ENCODE data around the gene LMNTD2. TPM values are rescaled to one million over a fixed set of nuclear protein-coding genes. Genes with fewer than 3 reads are reported as not detected.
"Not testable (repeated sequence)": the region's sequence is repeated elsewhere in the genome, so short reads cannot be mapped to it uniquely, and the experiment has no call there.

The LMNTD2 gene
- total RNA-seq, 4 donors from 2014 or later: 6.6 to 32.9 (median 14.1) TPM

DNA sequence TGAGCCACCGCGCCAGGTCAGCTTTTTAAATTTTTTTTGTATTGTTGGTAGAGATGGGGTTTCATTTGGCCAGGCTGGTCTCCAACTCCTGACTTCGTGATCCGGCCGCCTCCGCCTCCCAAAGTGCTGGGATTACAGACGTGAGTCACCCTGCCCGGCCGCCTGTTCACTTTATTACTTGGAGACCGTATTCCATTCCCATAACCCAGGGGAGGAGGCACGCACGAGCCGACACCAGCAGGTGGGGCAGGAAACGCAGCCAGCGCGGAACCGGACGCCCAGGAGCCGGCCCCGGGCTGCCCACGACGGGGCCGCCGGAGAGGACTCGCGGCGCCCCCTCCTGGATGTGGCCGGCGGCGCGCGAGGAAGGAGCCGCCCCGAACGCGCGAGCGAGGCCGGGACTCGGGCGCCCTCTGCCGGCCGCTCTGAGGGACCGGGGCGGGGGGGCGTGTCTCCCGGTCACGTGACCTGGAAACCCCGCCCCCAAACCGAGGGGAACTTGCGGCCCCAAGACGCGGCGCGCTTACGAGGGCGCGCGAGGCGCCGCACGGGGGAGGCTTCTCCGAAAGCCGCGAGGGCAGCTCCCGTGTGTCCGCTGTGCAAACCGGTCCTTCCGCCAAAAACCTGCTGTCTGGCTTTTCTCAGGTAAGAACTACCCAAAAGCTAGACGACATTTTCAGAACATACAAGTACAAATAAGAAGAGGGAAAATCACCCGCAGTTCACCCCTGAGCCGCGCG, 41.9 kb downstream of the LMNTD2 start:
- peak overlapping the region in 3 of 4 donors; percentile 16 to 25 (median 22) for H3K4me3 ChIP-seq
- peak overlapping the region; percentile 40 to 87 (median 67) for H3K27ac ChIP-seq
- no peaks in the 10 kb centered on the region for H3K27me3 ChIP-seq
- peak; percentile 77 to 96 (median 95) for DNase-seq
- H3K9me3 ChIP-seq: peaks cover 0 to 10% (median 0%) of the 10 kb centered on the region in 4 donors
- peaks cover 0 to 3% (median 0%) of the 10 kb centered on the region in 3 donors for H3K36me3 ChIP-seq
- peaks cover 0 to 8% (median 3%) of the 10 kb centered on the region in 4 donors for H3K4me1 ChIP-seq
- TF ChIP-seq, protein P1, sequence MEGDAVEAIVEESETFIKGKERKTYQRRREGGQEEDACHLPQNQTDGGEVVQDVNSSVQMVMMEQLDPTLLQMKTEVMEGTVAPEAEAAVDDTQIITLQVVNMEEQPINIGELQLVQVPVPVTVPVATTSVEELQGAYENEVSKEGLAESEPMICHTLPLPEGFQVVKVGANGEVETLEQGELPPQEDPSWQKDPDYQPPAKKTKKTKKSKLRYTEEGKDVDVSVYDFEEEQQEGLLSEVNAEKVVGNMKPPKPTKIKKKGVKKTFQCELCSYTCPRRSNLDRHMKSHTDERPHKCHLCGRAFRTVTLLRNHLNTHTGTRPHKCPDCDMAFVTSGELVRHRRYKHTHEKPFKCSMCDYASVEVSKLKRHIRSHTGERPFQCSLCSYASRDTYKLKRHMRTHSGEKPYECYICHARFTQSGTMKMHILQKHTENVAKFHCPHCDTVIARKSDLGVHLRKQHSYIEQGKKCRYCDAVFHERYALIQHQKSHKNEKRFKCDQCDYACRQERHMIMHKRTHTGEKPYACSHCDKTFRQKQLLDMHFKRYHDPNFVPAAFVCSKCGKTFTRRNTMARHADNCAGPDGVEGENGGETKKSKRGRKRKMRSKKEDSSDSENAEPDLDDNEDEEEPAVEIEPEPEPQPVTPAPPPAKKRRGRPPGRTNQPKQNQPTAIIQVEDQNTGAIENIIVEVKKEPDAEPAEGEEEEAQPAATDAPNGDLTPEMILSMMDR (IDR thresholded peaks at IDR 0.05): peak; percentile 99 to 100 (median 100)
- peak in 1 of 2 donors; percentile 58 for TF ChIP-seq POLR2A (IDR thresholded peaks at IDR 0.05)

DNA sequence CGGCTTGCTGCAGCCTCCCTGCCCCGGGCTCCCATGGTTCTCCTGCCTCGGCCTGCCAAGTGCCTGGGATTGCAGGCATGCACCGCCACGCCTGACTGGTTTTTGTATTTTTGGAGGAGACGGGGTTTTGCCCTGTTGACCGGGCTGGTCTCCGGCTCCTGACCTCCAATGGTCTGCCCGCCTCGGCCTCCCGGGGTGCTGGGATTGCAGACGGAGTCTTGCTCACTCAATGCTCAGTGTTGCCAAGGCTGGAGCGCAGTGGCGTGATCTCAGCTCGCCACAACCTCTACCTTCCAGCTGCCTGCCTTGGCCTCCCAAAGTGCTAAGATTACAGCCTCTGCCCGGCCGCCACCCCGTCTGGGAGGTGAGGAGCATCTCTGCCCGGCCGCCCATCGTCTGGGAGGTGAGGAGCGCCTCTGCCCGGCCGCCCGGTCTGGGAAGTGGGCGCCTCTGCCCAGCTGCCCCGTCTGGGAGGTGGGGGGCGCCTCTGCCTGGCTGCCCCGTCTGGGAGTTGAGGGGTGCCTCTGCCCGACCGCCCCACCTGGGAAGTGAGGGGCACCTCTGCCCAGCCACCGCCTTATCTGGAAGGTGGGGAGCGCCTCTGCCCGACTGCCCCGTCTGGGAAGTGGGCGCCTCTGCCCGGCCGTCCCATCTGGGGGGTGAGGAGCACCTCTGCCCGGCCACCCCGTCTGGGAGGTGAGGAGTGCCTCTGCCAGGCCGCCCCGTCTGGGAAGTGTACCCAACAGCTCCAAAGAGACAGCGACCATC, 43.4 kb downstream of the LMNTD2 start:
- not testable (repeated sequence) for H3K4me1 ChIP-seq, H3K27me3 ChIP-seq, H3K9me3 ChIP-seq, H3K36me3 ChIP-seq, H3K4me3 ChIP-seq, H3K27ac ChIP-seq
- peak in 2 of 3 donors; percentile 45 to 47 for DNase-seq

DNA sequence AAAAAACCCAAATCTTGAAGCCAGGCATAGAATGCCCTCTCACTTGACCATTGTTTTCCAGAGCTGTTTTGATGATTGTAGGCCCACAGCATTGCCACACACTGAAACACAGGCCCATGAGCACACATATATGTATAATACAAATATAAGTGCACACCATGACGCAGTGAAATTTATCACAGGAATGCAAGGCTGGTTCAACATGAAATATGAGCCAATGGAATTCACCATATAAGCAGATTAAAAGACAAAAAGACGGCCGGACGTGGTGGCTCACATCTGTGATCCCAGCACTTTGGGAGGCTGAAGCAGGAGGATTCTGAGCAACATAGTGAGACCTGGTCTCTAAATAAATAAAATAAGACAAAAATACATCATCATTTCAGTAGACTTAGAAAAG, 44.1 kb downstream of the LMNTD2 start:
- Histone ChIP-seq H3K27me3 (no peaks in the 10 kb centered on the region), H3K36me3 (peaks cover 0 to 4% (median 0%) of the 10 kb centered on the region in 3 donors), H3K4me3 (no peak overlapping the region), H3K9me3 (peaks cover 0 to 10% (median 0%) of the 10 kb centered on the region in 4 donors), H3K27ac (no peak overlapping the region), H3K4me1 (peaks cover 0 to 8% (median 3%) of the 10 kb centered on the region in 4 donors)
- no peak for TF ChIP-seq POLR2A (IDR thresholded peaks at IDR 0.05)
- TF ChIP-seq, protein P1 (IDR thresholded peaks at IDR 0.05): no peak
- no peak for DNase-seq

DNA sequence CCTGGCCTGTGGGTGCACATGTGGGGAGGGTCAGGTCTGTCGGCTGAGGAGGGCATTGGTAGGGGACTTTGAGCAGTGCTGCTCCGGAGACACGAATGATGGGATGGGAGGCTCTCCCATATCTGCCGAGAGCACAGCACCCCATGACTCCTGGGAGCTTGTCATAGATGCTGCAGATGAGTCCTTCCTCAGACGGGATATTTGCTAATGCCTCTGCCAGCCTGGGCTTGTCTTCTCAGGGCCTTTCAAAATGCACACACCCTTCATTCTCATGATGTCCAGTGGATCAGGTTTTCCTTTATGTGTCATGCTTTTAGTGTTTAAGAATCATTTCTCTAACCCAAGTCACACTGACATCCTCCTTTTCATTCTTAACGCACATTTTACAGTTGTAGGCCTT, 45.4 kb downstream of the LMNTD2 start:
- Histone ChIP-seq H3K4me1 (peaks cover 0 to 8% (median 3%) of the 10 kb centered on the region in 4 donors), H3K4me3 (no peak overlapping the region), H3K9me3 (peaks cover 0 to 10% (median 0%) of the 10 kb centered on the region in 4 donors), H3K27me3 (no peaks in the 10 kb centered on the region), H3K27ac (no peak overlapping the region), H3K36me3 (peaks cover 0 to 11% (median 0%) of the 10 kb centered on the region in 3 donors)
- TF ChIP-seq, protein P1 (IDR thresholded peaks at IDR 0.05): no peak
- no peak for DNase-seq

DNA sequence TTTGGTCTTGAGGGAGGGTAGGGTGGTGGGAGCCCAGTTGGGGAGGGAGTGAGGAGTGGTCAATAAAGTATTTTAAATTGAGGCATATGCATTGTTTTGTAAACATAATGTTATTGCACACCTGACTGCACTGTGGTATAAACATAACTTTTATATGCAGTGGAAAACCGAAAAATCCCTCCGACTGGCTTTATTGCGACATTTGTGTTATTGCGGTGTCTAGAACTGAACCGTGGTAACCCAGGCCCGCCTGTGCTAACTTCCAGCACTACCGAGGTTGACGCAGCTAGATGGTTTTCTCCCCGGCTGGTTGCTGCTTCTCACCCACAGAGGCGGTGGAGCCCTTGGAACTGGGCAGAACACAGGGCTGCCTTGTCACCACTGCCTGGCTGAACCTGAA, 45.9 kb downstream of the LMNTD2 start:
- TF ChIP-seq POLR2A (IDR thresholded peaks at IDR 0.05): no peak
- TF ChIP-seq, protein P1 (IDR thresholded peaks at IDR 0.05): no peak
- Histone ChIP-seq H3K36me3 (peaks cover 0 to 11% (median 0%) of the 10 kb centered on the region in 3 donors), H3K27me3 (no peaks in the 10 kb centered on the region), H3K27ac (no peak overlapping the region), H3K4me3 (no peak overlapping the region), H3K9me3 (peaks cover 0 to 10% (median 0%) of the 10 kb centered on the region in 4 donors), H3K4me1 (peaks cover 0 to 8% (median 3%) of the 10 kb centered on the region in 4 donors)
- DNase-seq: no peak
